ENCODE measurements around the gene ACSS2.
"Not testable (repeated sequence)": the region's sequence is repeated elsewhere in the genome, so short reads cannot be mapped to it uniquely, and the experiment has no call there.

The ACSS2 gene

GRCh38 chr20:34874094-34874654, 2.2 kb upstream of the ACSS2 start:
- peak; percentile 62 for DNase-seq

- DNase-seq = no peak
These were observed 588 bp upstream of the ACSS2 start for GRCh38 chr20:34875642-34876405.

DNA sequence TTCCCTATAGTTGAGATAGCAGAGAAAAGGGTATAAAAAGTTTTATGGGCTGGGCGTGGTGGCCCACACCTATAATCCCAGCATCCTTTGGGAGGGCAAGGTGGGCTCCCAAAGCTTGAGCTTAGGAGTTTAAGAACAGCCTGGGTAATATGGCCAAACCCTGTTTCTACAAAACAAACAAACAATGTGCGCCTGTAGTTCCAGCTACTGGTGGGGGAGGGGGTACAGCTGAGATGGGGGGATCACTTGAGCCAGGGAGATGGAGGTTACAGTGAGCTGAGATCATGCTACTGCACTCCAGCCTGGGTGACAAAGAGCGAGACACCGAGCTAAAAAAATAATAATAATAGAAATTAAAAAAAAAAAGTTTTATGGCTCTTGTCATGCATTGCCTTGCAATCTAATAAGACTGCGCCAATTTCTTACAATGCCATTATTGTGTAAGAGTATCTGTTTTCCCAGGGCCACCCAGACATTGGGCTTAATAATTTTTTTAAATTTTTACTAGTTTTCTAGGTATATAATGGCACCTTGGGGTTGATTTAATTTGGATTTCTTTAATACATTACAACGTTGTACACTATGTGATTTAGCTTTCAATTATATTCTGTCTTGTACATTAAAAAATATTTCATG, 3.9 kb downstream of the ACSS2 start:
- no peak for DNase-seq

DNA sequence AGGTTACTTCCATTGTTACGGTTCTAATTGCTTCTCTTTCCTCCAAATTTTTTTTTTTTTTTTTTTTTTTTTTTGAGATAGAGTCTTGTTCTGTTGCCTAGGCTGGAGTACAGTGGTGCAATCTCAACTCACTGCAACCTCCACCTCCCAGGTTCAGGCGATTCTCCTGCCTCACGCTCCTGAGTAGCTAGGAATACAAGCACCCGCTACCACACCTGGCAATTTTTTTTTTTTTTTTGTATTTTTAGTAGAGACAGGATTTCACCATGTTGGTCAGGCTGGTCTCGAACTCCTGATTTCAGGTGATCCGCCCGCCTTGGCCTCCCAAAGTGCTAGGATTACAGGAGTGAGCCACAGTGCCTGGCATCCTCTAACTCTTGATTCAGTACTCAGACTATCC, 4.6 kb downstream of the ACSS2 start:
- DNase-seq = not testable (repeated sequence)

GRCh38 chr20:34881689-34882088, 5.3 kb downstream of the ACSS2 start:
- DNase-seq = no peak

DNA sequence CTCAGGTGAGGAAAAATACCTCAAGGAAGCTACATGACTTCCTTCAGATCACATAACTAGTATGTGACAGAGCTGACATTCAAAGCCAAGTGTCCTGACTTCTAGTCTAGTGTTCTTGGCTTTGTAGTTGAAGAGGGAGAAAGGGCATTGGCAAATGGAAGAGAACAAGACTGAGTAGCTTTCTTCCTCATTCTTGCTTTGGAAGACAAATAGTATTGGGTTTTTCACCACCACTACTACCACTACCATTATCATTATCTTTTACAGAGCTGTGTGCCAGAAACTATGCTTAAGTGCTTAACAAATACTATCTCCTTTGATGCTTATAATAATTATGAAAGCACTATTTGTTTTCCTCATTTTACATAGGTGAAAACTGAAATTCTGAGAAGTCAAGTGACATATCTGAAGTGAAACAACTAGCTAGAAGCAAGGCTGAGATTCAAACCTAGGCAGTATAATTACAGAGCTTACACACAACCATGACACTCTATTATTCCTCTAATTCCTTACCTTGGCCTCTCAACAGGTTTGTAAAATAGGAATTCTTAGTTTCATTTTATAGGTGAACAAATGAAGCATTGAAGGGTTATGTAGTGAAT, 6.8 kb downstream of the ACSS2 start:
- no peak for DNase-seq

DNA sequence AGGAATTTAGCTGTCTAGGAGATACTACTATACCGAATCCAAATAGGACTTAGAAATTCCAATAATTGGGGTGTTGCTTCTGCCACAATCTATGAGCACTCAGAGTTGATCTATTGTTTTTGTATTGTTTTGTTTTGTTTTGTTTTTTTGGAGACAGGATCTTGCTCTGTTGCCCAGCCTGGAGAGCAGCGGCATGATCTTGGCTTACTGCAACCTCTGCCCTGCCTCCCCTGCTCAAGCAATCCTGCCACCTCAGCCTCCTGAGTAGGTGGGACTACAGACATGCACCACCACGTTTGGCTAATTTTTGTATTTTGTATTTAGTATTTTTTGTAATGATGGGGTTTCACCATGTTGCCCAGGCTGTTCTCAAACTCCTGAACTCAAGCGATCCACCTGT, 7.4 kb downstream of the ACSS2 start:
- DNase-seq = no peak

DNA sequence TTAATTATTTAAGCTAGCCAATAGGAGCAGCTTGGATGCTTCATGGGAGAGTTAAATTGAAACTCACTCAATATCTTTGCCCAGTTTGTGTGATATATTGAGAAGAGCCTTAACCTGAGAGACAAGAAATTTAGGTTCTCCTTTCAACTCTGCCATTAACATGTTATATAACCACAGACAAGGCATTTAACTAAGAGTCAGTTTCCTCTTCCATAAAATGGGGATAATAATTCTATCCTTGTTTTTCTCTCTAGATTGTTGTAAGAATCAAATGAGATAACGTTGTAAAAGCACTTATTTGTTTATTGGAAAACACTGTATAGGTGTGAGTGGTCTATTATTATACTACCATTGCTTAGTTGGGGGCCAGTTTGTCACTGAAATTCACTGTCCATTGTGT, 7.8 kb downstream of the ACSS2 start:
- no peak for DNase-seq

DNA sequence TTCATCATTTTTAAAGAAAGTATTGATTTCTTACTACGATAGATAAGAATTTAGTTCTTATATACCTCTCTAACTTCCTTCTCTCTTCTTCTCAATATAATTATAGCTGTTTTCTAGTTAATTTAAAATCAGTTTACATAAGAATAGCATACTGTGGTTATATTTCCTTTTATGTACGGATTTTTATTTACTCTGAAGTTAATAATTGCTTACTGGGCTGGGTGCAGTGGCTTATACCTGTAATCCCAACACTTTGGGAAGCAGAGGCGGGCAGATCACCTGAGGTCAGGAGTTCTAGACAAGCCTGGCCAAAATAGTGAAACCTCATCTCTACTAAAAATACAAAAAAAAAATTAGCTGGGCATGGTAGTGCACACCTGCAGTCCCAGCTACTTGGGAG, 9.7 kb downstream of the ACSS2 start:
- DNase-seq = no peak

GRCh38 chr20:34887023-34887422, 10.6 kb downstream of the ACSS2 start:
- DNase-seq = no peak

DNA sequence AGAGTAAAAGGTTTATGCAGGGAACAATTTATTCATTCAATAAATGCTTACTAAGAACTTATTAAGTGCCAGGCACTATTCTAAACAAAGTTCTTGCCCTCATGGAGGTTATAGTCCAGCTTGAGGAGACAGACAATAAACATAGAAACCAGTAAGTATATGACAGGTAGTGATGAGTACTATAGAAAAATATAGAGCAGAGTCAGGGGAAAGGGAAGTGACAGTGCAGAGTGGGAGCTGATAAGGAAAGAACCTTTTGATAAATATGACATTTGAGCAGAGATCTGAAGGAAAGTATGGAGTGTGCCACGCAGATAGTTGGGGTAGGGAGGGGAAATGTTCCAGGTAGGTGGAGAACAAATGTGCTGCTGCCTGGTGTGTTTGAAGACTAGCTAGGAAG, 12.1 kb downstream of the ACSS2 start:
- no peak for DNase-seq

DNA sequence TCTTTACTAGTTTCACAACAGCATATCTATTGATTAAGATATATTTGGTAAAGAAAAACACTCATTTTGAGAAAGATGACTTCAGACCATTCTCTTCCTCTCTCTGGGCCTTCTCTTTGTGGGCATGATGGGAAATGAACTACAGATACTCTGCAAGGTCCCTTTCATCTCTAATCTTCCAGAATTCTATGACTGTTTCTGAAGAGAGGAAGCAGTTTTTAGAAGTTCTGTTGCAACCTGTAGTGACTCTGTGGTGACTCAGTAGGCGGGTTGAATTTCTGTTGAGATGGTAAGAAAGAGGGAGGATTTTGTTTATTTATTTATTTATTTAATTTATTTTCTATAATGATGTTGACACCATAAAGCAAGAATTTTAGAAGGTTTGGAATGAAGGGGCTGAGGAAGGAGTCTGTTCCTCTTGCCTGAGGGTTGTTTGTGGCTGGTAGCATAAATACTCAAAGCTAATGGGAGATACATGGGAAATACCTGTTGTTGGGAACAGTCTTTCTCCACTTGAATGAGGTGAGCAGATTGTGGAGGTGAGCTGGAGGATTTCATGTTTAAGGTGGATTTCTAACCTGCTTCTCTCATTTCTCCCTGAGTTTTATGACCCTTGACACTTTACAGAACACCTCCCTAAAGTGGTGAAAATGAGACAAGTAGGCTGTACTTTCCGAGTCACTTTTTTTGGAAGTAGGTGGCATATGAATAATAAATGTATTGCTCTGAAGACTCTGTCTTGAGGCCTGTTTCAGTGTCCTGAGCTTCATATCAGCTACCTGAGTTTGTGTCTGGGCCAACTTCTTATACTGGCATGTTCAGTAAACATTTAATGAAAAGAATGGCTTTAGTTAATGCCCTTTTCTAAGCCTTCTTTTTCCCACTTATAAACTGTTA, 15.0 kb downstream of the ACSS2 start:
- peak; percentile 47 for DNase-seq

GRCh38 chr20:34892671-34893070, 16.3 kb downstream of the ACSS2 start:
- DNase-seq = no peak

- DNase-seq = no peak
These were observed 18.3 kb downstream of the ACSS2 start for GRCh38 chr20:34894723-34895122.

GRCh38 chr20:34895465-34895864, 19.1 kb downstream of the ACSS2 start:
- no peak for DNase-seq

DNA sequence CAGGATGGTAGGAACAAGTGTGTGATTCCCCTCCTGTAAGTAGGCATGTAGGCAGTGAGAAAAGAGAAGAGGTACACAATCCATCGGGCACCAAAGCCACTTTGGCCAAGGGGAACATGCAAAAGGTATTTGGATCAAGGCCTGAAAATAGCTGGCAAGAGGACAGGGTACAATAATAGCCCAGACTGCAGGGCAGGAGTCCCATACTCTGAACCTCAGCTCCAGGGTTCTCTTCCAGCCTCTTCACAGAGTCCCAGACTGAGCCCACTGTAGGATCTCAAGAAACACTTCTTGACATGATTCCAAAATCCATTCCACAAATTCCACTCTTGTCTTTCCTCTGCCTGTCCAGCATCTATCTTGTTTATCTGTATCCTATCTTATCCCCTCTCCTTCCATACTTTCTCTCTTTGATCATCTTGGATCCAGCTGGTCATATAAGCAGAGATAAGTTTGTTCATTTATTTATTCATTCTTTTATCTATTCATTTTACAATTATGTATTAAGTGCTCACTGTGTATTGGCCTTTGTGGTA, 19.7 kb downstream of the ACSS2 start:
- DNase-seq = no peak

GRCh38 chr20:34898129-34898528, 21.7 kb downstream of the ACSS2 start:
- not testable (repeated sequence) for DNase-seq

DNA sequence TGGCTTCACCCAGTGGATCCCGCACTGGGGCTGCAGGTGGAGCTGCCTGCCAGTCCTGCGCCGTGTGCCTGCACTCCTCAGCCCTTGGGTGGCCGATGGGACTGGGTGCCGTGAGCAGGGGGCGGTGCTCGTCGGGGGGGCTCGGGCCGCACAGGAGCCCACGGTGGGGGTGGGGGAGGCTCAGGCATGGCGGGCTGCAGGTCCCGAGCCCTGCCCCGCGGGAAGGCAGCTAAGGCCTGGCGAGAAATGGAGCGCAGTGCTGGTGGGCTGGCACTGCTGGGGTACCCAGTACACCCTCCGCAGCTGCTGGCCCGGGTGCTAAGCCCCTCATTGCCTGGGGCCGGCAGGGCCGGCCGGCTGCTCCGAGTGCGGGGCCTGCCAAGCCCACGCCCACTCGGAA, 22.3 kb downstream of the ACSS2 start:
- not testable (repeated sequence) for DNase-seq

DNA sequence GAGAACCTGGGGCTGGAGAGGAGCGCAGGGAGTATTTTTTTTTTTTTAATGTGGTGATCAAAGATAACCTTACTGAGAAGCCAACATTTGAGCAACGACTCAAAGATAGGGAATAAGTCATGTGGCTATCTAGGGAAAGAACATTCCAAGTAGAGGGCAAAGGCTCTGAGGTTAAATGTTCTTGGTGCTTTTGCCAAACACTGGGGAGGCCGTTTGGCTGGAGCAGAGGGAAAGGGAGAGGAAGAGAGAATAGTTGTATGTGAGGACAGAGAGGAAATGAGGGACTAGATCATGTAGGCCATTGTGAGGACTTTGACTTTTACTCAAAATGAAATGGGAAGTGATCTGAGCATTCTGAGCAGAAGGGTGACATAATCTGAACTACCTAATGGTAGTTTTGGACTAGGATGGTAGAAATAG, 27.8 kb downstream of the ACSS2 start:
- DNase-seq = no peak

- no peak for DNase-seq
These were observed 31.4 kb downstream of the ACSS2 start for GRCh38 chr20:34907616-34908469.

GRCh38 chr20:34915131-34915530, 38.7 kb downstream of the ACSS2 start:
- no peak for DNase-seq
